ENCODE measurements around the gene LIPF.
"Not testable (repeated sequence)": the region's sequence is repeated elsewhere in the genome, so short reads cannot be mapped to it uniquely, and the experiment has no call there.

Gene LIPF

GRCh38 chr10:88664142-88664541, at the start of gene LIPF:
TSS of gene LIPF (plus strand) at chr10:88664442. CDS start at chr10:88667298, 2,856 bp downstream.
- no peak for DNase-seq

DNA sequence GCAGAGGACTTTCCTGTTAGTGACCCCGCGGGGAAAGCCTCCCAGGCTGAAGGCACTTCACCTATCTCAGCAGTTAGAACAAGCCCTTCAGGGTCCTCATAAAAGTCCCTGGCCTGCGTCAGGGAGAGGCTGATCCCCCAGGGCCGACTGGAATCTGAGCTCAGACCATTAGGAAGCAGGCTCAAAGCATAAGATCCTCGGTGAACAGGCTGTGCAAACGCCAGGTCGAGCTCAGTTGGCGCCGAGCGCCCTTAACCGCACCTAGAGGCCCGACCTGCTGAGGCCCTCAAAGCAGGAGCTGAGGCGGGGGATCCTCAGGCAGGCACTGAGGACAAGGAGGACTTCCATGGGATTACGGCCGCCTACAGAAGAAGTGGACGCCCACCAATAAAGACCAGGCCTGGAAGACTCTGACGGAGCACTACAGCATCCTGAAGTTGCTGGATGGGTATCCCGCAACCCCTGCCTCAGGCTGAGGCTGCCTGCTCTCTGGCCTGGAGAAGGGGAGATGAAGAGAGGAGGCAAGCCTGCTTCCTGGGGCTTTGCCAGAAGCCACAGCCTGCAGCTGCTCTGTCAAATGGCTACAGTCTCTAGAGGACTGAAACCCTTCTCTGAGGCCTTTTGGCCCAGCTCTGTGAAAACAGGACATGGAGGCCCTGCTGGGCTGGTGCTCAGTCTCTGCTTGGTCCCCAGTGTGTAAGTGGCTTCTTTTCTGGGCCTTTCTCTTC, 47.8 kb upstream of the LIPF start:
- DNase-seq, result no peak

GRCh38 chr10:88617772-88618300, 46.4 kb upstream of the LIPF start:
- no peak for DNase-seq

DNA sequence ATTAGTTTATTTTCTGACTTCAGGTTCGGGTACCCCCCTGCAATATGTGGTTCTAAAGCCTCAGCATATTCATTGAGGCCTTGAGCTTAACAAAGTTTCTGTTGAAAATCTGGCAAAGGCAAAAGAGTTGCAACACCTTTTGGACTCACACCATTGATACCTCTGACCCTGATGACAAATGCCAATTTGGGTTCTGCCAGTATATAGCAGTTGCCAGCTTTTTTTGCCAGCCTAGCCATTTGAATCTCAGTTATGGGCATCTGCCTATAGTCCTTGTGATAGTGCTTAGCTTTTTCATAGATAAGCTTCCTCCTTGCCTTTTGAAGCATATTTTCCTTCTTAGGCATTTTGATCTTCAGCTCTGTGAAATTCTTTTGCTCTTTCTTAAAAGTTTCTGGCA, 45.7 kb upstream of the LIPF start:
- DNase-seq, result no peak

DNA sequence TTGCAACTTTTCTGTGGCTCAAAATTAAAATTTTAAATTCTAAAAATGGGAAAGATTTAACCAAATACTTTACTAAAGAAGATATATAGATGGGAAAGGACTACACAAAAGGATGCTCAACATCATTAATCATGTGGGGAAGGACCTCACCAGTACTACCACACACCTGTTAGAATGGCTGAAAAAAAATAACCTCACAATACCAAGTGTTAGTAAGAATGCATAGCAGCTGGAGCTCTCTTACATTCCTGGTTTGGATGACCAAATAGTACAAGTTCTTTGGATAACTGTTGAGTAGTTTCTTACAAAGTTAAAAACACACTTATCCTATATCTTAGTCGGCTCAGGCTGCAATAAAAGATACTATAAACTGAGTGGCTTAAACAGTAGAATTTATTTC, 43.8 kb upstream of the LIPF start:
- DNase-seq, result no peak

DNA sequence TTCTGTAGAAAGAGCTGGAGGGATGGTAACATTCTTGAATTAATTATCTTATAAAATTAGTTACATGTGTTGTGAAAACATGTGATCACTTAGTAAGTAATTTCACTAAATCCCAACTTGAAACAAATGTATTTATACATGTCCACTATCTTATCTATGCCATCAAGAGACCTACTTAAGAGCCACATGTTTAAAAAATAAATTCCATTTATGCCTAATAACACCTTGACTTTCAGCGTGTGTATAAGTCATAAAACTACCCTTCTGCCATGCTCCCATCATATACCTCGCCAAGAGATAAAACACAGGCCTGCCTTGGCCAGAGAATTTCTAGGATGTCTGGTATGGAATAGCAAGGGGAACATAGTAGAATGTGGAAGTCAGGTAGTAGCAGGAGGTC, 40.4 kb upstream of the LIPF start:
- no peak for DNase-seq

- no peak for DNase-seq
Measured at GRCh38 chr10:88624840-88625239, 39.4 kb upstream of the LIPF start.

DNA sequence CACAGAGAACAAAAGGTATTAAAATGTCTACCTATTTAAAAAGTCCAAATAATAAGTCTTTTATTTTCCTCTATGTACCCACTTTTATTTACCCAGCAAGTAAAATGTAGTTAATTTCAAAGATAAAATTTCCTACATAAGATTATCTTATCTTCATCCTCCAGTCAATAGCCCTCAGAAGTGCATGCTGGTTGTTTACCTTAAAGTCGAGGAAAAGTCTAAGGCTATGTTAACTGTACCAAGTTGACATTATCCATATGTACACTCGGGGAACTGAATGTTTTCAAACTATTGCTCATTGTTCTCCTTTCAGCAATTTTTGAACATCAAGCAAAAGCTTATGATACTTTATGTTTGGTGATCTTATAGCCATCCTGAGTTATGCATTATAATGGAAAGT, 24.1 kb upstream of the LIPF start:
- no peak for DNase-seq

DNA sequence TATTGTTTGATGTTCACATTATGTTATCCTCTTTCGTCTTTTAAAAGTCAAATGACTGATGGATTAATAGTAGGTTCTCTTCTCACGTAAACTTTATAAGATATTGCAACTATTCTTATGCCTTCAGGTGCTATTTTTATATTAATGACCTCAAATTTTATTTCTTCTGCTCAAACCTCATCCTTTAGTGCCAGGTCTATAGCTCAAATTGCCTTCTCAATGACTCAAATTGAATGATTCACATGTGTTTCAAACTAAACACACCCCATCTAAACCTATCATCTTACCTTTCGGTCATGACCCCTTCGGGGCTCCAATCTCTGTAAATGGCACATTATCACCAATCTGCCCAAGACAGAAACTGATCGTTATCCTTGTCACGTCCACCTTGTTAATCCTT, 22.0 kb upstream of the LIPF start:
- DNase-seq, result no peak

DNA sequence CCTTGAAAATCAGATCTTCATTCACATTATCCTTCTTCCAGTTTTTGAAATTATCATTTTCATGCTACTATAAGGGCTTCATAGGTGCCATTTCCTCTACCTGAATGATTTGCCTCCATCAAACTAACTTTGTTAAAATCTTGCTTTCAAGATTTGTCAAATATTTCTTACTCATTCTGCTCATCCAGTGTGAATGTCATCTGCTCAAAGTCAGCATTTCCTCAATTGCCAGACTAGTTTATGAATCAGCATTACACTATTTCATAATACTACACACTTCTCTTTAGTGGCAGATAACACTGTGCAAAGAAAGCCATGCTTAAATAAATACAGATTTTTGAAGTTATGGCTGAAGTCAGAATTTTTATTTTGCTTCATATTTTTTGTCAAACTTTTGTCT, 21.3 kb upstream of the LIPF start:
- peak; percentile 58 for DNase-seq

DNA sequence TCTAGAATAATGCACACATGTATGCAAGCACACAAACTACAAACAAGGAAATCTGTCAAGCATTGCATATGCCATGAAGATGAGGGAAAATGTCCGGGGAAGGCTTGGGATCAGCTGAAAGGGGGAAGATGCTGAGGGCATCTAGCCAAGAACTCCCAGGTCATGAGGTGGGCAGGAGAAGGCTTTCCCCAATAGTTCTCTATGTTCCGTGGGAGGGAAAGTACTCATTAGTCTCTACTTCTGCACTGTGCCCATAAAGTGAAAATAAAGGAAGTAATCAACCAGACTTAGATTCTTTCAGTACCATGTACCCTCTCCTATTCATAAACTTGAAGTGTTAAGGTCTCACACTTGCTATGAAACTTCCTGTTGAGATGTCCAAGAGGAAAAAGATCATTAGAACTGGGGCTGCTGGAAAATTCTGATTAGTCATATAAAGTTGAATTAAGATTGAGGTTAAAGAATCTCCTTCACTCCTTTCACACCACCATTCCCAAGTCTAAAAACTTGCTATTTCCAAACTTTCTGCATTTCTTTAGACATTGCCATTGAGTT, 17.1 kb upstream of the LIPF start:
- DNase-seq, result no peak

DNA sequence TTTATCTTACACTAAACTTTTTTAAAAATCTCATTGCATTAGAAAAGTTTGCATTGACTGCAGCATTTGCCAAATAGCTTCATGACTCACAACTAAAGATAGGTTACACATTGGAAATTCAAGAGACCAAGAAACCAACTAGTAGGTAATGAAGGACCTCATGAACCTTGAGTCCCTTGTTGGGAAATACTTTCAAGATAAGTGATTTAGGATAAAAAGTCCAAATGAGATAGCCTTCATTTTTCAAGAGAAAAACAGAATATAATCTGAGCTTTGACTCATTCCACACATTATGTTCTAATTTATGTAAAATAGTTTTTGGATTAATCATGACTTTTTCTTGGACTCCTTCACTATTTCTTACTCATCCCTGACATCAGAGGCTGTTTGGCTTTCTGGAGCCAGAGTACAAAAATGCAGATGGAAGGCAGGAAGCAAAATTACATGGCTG, 13.1 kb upstream of the LIPF start:
- DNase-seq, result peak; percentile 4

DNA sequence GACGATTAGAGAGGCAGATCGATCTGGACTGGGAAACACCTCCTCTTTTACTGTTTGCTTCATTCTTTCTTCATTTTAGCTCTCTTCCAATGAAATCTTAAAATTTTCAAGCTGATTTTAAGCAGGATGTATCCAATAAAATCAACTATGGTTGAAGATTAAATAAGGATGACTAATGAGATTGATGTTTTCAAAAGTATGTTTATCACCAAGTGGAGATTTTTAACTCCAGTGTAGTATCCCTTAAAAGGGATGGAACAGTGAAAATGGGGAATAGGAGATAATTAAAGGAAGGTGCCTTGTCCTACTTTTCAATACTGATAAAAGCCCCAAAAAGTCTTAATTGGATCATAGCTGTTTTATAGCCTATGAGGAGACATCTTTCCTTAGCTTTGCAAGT, 11.6 kb upstream of the LIPF start:
- DNase-seq, result no peak

- no peak for DNase-seq
Measured at GRCh38 chr10:88657901-88658300, 6.3 kb upstream of the LIPF start.

- DNase-seq, result no peak
Measured at GRCh38 chr10:88659725-88660597, 4.3 kb upstream of the LIPF start.

- no peak for DNase-seq
Measured at GRCh38 chr10:88660598-88660884, 3.7 kb upstream of the LIPF start.

DNA sequence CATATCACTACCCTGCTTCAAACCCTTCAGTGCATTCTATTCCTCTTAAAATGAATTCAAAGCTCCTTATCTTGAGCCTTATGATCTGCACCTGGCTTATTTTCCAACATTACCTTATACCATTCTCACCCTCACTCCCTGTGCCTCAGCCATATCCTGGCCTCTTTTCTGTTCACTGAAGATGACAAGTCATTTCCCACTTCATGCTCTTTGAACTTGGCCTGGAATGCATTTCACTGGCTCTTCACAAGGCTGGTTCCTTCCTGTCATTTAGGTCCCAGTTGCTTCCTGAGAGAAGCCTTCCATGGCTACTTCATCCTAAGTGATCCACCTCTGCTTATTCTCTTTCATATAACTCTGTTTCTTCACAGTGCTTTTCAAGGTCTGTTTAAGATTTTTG, 3.2 kb upstream of the LIPF start:
- no peak for DNase-seq

DNA sequence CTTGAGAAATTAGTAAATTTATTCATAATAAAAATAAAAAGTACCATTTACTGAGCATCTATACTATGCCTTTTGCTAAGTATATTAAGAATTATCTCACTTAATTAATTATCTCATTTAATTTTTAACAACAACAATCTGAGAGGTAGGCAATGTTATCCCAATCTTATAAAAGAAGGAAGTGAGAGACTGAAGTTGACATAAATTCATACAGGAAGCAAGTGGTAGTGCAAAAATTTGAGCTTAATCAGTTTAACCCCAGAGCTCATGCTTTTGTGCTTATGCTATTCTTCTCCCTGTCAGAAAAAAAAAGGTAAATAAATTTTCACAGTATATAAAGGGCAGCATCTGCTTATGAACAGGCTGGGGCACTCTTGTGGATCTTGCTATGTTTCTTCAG, 2.7 kb upstream of the LIPF start:
- no peak for DNase-seq

GRCh38 chr10:88663153-88663552, 1.1 kb upstream of the LIPF start:
- not testable (repeated sequence) for DNase-seq

DNA sequence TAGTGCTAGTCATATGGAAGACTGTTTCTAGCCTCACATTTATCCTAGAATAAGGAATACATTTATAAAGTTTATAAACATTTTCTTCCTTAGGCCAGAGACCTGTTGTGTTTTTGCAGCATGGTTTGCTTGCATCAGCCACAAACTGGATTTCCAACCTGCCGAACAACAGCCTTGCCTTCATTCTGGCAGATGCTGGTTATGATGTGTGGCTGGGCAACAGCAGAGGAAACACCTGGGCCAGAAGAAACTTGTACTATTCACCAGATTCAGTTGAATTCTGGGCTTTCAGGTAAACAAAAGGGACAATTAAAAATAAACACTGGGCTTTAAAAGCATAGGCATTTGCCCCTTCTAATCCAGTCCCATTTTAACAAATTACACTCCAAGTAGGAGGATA, 4.2 kb downstream of the LIPF start:
- DNase-seq, result no peak

DNA sequence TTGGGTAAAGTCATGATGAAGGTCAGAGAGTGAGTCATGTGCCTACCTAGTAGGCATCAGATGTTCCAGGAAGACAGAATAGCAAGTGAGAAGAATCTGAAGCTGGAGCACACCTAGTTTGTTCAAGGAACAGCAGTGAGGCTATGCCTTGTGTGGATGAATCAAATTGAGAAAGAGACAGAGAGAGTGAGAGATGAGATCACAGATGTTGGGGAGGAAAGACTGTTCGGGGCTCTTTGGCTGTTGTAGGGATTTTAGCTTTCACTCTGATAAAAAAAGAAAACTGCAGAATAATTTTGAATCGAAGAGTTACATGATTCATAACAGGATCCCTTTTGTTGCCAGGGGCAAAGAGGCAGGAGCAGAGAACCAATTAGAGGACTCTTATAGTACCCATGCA, 6.3 kb downstream of the LIPF start:
- peak; percentile 89 for DNase-seq

DNA sequence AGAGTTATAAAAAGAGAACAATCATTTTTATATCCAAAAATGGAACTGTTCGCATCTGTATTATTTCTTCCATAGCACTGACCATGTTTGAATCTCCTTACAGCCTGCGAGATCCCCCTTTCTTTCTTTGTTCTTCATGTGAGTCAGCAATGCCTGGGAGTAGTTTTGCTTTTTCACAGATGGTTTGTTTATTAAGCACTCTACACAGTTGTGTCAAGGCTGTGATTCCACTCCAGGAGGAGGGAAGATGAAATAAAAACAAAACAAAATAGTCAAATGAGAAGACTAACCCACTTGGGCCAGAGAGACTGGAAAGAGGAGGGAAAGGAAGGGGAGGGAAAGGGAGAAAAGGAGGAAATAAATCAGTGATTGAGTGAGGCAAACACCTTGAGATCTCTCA, 7.8 kb downstream of the LIPF start:
- no peak for DNase-seq

DNA sequence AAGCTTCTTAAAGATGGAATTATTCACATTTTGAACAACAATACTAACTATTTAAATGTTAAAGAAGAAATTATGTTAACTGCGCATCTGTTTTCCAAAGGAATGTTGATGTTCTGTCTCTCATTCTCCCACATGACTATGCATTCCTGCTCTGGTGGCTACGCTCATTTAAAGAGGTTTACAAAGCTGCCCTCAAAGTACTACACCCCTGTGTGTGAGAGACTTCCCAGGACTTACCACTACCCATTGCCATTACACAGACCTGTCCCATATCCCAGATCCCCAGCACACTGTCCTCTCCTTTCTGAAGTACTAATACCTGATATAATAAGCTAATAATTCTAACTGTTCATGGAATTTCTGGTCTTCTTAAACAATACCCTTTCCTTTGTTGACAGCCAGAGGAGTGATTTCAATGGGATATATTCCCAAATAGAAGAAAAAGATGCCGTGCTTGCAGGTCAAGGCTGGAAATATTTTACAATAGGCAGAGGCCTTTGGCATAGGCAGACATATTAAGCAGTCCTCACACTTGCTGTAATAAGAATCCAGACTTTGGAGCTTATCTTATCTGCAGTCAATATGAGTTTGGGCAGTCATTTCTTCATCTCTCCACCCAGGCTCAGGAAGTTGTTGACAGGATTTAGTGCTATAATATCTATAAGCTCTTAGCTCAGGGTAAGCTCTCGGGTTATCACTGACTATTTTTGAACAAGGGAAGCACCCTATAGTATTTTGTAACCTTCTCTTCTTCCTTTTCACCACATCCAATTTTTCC, 12.2 kb downstream of the LIPF start:
- no peak for DNase-seq

All from activated CD4-positive, alpha-beta T cell treated with anti-CD3 and anti-CD28 coated beads, Interleukin-10, Interleukin-2, amounts not matched to agents 100 ng/mL and 50 ng/mL, durations not matched to agents 16 hours and 8 hours (primary cell).